ENCODE results near the gene UGP2.

DNA sequence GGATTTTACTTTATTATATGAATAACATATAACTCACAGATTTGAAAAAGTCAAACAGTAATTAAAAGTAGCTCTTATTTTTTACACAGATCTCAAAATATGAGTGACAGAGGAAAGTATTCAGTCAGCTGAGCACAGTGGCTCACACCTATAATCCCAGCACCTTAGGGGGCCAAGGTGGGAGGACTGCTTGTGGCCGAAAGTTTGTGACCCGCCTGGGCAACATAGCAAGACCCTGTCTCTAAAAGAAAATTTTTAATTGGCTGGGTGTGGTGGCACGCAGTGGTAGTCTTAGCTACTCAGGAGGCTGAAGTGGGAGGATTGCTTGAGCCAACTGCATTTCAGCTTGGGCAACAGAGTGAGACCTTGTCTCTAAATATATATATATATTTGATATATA lies 19.2 kb upstream of the UGP2 start:
- no peak for TF ChIP-seq EZH2 (IDR thresholded peaks at IDR 0.05; ENCODE audit: borderline replicate concordance, insufficient read depth, low read depth, low read length, poor library complexity, severe bottlenecking)
- TF ChIP-seq, protein P1, sequence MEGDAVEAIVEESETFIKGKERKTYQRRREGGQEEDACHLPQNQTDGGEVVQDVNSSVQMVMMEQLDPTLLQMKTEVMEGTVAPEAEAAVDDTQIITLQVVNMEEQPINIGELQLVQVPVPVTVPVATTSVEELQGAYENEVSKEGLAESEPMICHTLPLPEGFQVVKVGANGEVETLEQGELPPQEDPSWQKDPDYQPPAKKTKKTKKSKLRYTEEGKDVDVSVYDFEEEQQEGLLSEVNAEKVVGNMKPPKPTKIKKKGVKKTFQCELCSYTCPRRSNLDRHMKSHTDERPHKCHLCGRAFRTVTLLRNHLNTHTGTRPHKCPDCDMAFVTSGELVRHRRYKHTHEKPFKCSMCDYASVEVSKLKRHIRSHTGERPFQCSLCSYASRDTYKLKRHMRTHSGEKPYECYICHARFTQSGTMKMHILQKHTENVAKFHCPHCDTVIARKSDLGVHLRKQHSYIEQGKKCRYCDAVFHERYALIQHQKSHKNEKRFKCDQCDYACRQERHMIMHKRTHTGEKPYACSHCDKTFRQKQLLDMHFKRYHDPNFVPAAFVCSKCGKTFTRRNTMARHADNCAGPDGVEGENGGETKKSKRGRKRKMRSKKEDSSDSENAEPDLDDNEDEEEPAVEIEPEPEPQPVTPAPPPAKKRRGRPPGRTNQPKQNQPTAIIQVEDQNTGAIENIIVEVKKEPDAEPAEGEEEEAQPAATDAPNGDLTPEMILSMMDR (IDR thresholded peaks at IDR 0.05): no peak

All from B cell (primary cell).